ENCODE measurements around the gene PAPOLA.
A peak's percentile ranks its signal among the peaks of the same experiment; 100 is the strongest.

The PAPOLA gene

DNA sequence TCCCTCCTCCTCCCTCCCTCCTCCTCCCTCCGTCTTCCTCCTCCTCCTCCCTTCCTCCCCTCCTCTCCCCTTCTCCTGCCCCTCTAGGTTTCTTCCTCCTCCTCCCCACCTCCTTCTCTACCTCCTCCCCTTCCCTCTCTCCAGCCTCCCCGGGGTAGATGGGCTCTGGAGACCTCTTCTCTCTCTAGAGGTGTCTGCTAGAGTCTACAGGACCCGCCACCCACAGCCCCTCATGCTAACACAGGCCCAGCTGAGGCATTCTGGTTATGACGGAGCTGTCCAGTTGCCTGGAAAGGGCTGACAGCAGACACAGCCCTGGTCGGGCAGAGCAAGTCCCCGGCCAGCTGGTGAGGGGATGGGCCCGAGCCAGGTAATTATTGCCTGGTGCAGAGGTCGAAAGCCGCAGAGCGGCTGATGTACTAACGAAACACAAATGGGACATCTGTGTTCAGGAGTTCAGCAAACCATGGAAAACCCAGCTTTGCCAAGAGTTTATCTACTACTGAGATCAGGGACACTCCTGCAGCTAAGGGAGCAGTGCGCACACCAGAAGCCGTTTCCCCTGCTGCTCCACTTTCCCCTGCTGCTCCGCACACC lies 96.2 kb downstream of the PAPOLA start:
- FAIRE-seq (no peak), DNase-seq (ENCODE audit: insufficient read length, low spot score) (no peak)
- TF ChIP-seq, protein P1, sequence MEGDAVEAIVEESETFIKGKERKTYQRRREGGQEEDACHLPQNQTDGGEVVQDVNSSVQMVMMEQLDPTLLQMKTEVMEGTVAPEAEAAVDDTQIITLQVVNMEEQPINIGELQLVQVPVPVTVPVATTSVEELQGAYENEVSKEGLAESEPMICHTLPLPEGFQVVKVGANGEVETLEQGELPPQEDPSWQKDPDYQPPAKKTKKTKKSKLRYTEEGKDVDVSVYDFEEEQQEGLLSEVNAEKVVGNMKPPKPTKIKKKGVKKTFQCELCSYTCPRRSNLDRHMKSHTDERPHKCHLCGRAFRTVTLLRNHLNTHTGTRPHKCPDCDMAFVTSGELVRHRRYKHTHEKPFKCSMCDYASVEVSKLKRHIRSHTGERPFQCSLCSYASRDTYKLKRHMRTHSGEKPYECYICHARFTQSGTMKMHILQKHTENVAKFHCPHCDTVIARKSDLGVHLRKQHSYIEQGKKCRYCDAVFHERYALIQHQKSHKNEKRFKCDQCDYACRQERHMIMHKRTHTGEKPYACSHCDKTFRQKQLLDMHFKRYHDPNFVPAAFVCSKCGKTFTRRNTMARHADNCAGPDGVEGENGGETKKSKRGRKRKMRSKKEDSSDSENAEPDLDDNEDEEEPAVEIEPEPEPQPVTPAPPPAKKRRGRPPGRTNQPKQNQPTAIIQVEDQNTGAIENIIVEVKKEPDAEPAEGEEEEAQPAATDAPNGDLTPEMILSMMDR (IDR thresholded peaks at IDR 0.05; ENCODE audit: insufficient read depth, missing control alignments) = no peak

- DNase-seq (ENCODE audit: insufficient read length, low spot score) (no peak), FAIRE-seq (no peak)
- TF ChIP-seq, protein P1 (IDR thresholded peaks at IDR 0.05; ENCODE audit: insufficient read depth, missing control alignments) = no peak
These were observed 96.9 kb downstream of the PAPOLA start for GRCh38 chr14:96599076-96599475.

DNA sequence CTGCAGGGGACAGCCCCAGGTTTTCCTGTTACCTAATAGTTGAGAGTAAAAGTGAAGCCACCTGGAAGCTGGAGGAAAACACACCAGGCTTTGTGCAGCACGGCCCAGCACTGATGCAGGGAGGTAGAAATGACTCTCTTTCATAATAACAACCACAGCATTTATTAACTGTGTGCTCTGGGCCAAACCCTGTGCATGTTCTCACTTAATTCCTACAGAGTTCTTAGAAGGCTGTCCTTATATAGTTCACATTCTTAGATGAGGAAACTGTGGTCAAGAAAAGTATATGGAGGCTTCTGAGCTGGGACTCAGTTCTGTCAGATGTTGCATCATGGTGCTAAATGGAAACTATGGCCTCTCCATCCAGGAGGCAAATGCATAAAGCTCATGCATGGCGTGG lies 100.0 kb downstream of the PAPOLA start:
- TF ChIP-seq, protein P1 (IDR thresholded peaks at IDR 0.05; ENCODE audit: insufficient read depth, missing control alignments) = no peak
- DNase-seq (ENCODE audit: insufficient read length, low spot score) = no peak
- FAIRE-seq = no peak

DNA sequence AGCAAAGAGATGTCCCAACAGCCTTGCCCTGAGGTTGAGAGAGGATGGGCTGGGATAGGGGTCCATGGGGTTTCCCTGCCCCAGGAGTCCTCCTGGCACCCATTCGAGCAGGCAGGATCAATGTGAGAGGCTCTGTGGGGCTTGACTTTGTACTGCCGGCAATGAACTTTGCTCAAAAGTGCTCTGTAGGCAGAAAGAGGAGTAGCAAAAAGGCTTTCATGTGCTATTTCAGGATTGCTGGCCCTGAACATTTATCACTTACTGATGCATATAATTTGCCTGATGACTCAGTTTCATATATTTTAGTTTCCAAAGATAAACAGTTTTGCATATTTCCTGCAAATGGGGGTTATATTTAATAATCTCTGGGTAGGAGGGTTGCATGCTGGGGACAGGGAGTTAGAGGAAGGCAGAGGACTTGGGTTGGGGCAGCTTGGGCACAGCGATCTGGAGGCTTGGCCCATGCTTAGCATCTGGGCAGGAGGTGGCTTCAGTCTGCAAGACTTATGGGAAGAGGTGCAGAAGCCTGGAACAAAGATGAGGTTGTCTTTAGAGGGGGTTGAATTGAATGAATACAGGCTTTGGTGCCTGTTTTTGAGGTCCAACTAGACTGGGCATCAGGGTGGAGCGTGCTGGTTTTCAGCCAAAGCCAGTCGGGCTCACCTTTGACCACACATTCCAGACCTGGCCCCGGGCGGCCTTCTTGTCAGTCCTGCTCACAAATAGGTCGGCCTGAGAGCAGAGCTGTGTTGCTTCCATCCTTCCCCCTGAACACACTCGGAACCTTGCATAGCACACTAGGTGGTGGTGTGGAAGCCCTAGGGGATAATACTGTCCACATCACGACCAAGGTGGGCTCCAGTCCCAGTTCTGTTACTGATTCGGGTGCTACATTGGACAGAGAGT lies 101.4 kb downstream of the PAPOLA start:
- DNase-seq (ENCODE audit: insufficient read length, low spot score) (no peak), FAIRE-seq (no peak)
- TF ChIP-seq, protein P1 (IDR thresholded peaks at IDR 0.05; ENCODE audit: insufficient read depth, missing control alignments) = no peak

DNA sequence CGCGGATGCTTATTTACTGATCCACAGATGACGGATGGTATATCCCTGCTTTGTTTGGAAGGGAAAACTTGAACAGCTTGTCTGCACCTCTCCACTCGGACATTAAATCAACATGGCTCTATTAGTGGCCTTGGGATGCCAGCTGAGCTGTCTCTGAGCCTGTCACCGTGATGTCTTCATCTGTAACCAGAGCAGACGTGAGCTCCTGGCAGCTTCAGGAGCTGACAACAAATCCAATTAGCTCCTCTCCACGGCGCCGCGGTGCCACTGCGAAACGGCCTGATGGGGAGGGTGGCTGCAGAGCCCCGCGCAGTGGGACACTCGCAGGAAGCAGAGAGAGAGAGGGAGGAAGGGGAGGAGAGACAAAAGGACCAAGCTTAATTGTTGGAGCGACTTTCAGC lies 112.3 kb downstream of the PAPOLA start:
- DNase-seq (ENCODE audit: insufficient read length, low spot score) = peak; percentile 46
- TF ChIP-seq, protein P1 (IDR thresholded peaks at IDR 0.05; ENCODE audit: insufficient read depth, missing control alignments) = no peak
- FAIRE-seq = no peak

GRCh38 chr14:96616161-96616721 lies 114.1 kb downstream of the PAPOLA start:
- TF ChIP-seq, protein P1 (IDR thresholded peaks at IDR 0.05; ENCODE audit: insufficient read depth, missing control alignments) = no peak
- FAIRE-seq (no peak), DNase-seq (ENCODE audit: insufficient read length, low spot score) (no peak)
